ENCODE results near the gene APOH.

The APOH gene

DNA sequence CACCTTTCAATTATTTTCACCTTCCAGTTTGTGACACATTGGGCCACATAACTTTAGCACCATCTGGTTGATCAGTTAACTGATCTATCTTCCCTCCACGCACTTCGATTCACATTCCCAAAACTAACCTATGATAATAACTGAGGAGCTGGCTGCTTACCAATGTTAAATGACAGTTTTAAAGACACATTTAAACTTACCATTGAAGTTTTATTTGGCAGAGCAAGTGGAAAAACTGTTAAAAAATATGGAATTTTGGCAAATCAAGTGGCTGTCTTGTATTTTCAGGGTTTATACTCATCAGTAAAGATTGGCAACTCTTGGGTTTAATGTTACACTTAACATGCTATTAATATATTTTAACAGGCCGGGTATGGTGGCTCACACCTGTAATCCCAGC is 5.4 kb upstream of the APOH start:
- no peak for DNase-seq (ENCODE audit: low read depth in 2 of 2)

DNA sequence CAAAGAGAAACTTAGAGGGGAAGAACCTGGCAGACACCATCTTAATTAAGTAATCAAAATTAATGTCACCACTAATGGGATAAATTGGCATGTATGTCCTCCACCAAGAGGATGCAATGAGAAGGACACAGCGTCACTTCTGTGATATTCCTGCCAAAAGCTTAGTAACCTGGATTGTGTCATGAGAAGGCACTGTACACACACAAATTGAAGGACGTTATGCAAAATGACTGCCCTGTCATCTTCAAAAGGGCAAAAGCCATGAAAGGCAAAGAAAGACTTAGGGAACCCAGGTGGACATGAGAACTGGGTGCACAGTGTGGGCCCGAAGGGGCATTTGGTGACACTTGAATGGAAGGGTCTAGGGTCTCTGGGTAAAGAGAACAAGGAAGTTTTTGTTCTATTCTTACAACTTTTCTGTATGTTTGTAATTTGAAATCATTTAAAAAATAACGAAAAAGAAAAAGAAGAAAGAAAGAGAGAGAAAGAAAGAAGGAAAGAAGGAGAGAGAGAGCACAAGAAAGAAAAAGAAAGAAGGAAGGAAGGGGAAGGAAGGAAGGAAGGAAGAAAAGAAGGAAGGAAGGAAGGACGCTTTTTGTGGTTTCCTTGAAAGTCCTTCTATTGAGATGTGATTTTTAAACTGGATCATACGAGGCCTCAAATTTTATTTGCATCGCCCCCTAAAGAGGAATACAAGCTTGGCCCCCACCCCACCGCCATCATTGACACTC is 4.0 kb upstream of the APOH start:
- no peak for DNase-seq (ENCODE audit: low read depth in 2 of 2)

DNA sequence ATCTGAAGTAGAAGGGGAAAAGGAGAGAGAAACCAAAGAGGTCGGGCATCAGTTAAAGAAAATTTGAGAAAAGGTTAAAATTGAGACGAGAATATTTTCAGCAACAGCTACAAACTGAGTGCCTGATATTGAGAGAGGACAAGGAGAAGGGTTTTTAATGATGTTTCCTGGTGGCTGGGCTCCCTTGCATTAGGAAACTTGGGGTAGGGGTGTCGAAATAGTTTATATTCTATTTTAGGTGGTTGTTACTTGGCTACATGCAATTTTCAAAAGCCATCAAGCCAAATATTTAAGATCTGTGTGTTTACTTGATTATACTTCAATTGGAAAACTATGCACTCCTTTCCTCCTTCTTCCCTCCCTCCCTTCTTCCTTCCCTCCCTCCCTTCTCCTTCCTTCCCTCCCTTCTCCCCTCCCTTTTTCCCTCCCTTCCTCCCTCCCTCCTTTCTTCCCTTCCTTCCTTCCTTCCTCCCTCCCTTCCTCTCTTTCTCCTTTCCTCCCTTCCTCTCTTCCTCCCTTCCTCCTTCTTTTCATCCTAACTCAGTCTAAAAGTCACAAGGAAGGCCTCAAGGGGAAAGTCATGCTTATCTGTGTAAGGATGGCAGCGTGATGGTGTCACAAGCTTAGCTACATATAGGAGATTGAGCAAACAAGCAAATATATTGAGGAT is 1.8 kb upstream of the APOH start:
- no peak for DNase-seq (ENCODE audit: low read depth in 2 of 2)

GRCh38 chr17:66229783-66230538 is 746 bp upstream of the APOH start:
- DNase-seq (ENCODE audit: low read depth in 2 of 2), result no peak

GRCh38 chr17:66227212-66228045 is 1.8 kb downstream of the APOH start:
- no peak for DNase-seq (ENCODE audit: low read depth in 2 of 2)

- no peak for DNase-seq (ENCODE audit: low read depth in 2 of 2)
Measured at GRCh38 chr17:66222798-66223350, 6.3 kb downstream of the APOH start.

- no peak for DNase-seq (ENCODE audit: low read depth in 2 of 2)
Measured at GRCh38 chr17:66221755-66222530, 7.3 kb downstream of the APOH start.

DNA sequence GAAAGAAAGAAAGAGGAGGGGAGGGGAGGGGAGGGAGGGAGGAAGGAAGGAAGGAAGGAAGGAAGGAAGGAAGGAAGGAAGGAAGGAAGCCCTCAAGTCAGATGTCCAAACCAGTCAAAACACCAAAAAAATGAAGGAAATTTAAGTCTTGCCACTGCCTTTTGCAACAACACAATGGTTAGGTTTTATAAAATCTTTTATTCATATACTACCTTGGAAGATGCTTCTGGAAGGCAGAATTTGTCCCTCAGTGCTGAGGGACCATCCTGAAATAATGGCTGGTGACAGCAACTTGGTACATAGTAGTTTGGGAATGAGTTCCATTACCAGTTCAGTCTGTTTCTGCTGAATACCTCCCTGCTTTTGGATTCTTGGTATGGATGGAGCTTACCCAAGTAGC is 7.9 kb downstream of the APOH start:
- DNase-seq (ENCODE audit: low read depth in 2 of 2), result no peak

DNA sequence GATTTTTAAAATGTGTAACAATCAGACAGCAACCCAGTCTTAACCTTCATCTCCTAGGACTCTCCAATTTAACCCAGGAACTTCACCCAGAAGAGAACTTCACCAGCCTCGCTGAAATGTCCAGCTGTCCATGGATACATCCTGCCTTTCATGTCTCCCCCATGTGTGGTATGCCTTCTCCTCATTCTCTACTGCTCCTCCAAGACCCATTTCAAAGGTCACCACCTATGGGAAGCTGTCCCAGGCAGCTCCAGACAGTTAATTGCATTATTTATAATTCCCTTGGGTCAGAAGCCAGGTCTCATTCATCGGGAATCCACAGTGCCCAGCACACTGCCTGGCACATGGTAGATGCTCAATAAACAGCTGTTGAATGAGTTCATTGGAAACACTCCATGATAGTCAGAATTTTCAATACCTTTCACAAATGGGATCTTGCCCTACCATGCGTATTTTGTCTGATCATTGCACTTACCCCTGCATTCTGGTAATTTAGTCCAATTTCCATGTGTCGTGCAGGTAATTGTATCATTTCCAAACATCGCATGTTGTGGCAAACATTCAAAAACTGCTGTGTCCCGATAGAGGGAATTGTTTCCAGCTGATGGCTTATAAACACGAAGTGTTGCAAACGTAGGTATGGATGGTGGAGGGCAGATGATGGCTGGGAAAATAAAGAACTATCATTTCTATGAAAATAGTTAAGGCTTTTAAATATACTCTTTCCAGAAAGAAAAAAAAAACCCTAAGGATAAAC is 9.0 kb downstream of the APOH start:
- DNase-seq (ENCODE audit: low read depth in 2 of 2), result no peak

DNA sequence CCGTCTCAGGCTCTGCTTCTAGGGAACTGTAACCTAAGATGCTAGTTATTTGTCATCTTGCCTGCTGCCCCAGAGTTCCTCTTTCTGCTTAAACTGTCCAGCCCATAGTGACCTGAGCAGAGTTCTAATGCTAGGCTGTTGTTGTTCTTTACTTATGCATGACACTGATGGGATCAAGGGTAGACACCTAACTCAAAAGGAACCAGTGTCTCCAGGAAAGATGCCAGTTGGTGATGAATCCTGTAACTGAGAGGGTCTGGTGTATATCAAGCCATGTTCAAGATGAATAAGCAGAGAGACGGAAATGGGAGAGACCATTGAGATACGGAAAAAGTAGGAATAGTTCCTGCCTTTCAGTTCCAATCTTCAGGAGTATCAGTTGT is 13.7 kb downstream of the APOH start:
- DNase-seq (ENCODE audit: low read depth in 2 of 2), result no peak

GRCh38 chr17:66214884-66215528 is 14.2 kb downstream of the APOH start:
- DNase-seq (ENCODE audit: low read depth in 2 of 2), result no peak

DNA sequence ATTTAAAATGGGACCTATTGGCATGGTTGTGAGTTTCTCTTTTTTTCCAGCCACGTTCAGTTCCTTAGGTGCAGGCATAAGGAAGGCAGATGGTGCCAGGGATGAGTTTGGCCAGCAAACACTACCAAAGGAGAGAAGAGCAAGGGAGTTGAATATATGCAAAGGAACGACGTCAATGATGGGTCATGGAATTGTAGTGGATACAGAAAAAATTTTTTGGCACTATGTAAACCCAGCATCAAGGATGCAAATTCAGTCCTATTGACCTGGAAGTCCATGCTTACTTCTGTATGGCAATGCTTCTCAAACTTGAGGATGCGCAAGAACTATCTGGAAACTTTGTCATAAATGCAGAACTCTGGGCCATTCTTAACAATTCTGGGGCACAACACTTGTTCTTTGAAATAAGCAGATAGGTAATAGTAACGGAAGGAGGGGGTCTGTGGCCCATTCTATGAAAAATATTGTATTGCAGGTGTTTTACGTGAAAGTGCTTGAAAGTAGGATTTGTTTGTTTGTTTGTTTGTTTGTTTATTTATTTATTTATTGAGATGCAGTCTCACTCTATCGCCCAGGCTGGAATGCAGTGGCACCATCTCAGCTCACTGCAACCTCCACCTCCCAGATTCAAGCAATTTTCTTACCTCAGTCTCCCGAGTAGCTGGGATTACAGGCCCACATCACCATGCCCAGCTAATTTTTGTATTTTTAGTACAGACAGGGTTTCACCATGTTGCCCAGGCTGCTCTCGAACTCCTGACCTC is 18.0 kb downstream of the APOH start:
- no peak for DNase-seq (ENCODE audit: low read depth in 2 of 2)

DNA sequence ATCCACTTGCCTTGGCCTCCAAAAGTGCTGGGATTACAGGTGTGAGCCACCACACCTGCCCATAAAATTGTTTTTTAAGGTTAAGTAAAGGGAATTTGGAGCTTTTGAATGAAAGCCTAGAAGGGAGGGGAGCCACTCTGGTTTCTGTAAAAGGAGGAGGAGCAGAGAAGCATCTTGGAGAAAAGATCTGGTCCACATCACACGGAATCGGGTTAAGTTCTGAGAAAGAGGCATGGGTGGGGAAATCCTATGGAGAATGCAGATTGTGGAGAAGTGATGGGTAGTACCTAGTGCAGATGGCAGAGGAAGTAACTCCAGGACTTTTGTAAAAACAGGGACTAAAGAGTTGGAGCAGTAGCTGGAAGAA is 19.0 kb downstream of the APOH start:
- DNase-seq (ENCODE audit: low read depth in 2 of 2), result no peak

DNA sequence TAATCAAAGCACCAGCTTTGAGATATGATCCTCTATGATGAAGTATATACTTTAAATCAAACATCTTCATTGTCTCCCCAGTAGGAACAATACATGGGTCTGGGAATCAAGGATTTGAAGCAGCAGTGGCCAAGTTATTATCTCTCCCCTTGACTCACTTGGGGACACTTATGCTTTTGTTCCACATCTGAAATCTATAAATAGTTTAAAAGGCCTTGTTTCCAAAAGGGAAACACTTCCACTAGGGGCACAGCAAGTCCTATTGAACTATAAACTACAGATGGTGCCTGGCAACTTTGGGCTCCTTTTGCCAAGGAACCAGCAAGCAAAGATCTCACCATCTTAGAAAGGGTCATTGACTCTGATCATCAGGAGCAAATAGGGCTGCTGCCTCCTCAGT is 21.3 kb downstream of the APOH start:
- no peak for DNase-seq (ENCODE audit: low read depth in 2 of 2)

- DNase-seq (ENCODE audit: low read depth in 2 of 2), result no peak
Measured at GRCh38 chr17:66203274-66204015, 25.8 kb downstream of the APOH start.

- DNase-seq (ENCODE audit: low read depth in 2 of 2), result peak; percentile 61 to 67
Measured at GRCh38 chr17:66200685-66201092, 28.5 kb downstream of the APOH start.

DNA sequence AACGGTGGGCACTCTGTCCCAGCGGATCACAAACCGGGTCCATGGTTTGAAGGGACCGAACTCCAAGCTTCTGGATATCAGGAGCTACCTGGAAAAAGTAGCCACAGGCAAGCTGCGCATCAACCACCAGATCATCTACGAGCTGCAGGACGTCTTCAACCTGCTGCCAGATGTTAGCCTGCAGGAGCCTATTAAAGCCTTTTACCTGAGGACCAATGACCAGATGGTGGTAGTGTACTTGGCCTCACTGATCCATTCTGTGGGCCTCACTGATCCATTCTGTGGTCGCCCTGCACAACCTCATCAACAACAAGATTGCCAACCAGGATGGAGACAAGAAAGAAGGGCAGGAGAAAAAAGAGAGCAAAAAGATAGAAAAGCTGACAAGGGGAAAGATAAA is 31.0 kb downstream of the APOH start:
- DNase-seq (ENCODE audit: low read depth in 2 of 2), result no peak

DNA sequence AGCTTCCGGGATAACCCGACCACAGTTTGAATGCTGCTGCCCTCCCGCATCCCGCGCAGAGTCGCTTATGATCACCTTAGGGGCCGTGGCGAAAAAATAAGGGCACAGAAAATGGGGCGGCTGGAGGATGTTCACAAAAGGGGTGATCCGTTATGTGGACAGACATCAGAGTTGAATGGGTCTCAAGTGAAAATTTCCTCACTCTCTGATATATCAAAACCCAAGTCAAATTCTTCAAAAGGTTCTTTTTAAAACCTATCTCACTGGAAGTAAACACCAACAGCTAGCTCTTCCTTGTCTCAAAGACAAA is 36.9 kb downstream of the APOH start:
- no peak for DNase-seq (ENCODE audit: low read depth in 2 of 2)
